Osteocyte (in vitro differentiated cells): ENCODE measurements around the gene MRPL12. TPM values are rescaled to one million over a fixed set of nuclear protein-coding genes. Genes with fewer than 3 reads are reported as not detected.

Source experiments
- DNase-seq: peaks from one replicate; pipeline ENCODE4 v3.0.0; 2021; ENCODE audit warnings: mixed read lengths; ENCODE audit not compliant: unreplicated experiment; ENCODE audit errors: extremely low spot score
- H3K27ac Mint-ChIP-seq: one replicate; pipeline ENCODE4 v1.8.0; 2021; ENCODE audit warnings: mild to moderate bottlenecking, mixed read lengths; ENCODE audit not compliant: unreplicated experiment
- H3K27me3 Mint-ChIP-seq: one replicate; pipeline ENCODE4 v1.8.0; 2021; ENCODE audit warnings: mixed read lengths; ENCODE audit not compliant: unreplicated experiment
- H3K36me3 Mint-ChIP-seq: one replicate; pipeline ENCODE4 v1.8.0; 2021; ENCODE audit warnings: mixed read lengths; ENCODE audit not compliant: unreplicated experiment
- H3K4me1 Mint-ChIP-seq: one replicate; pipeline ENCODE4 v1.8.0; 2021; ENCODE audit warnings: mixed read lengths; ENCODE audit not compliant: unreplicated experiment
- H3K4me3 Mint-ChIP-seq: one replicate; pipeline ENCODE4 v1.8.0; 2021; ENCODE audit warnings: mild to moderate bottlenecking, moderate library complexity, mixed read lengths; ENCODE audit not compliant: unreplicated experiment
- H3K9me3 Mint-ChIP-seq: one replicate; pipeline ENCODE4 v1.8.0; 2021; ENCODE audit warnings: mixed read lengths; ENCODE audit not compliant: unreplicated experiment
- CTCF ChIP-seq: fragments of 200-600 bp; sonication (generic); IDR thresholded peaks from 2 replicates; pipeline ENCODE4 v1.5.0; 2021; ENCODE audit warnings: antibody characterized with exemption, mild to moderate bottlenecking, moderate library complexity
- total RNA-seq: library from RNA; stranded (reverse); gene quantifications from 2 replicates; pipeline ENCODE4 v1.2.1, GENCODE V29; 2021

MRPL12 gene
- total RNA-seq, 1 donor from 2014 or later = 51.1 TPM

- TF ChIP-seq CTCF = no peak
- no peak for DNase-seq
- peaks cover 2% of the 10 kb centered on the region for H3K4me1 Mint-ChIP-seq
- peaks cover 32% of the 10 kb centered on the region for H3K36me3 Mint-ChIP-seq
- H3K9me3 Mint-ChIP-seq = no peaks in the 10 kb centered on the region
- no peak overlapping the region for H3K4me3 Mint-ChIP-seq
- no peak overlapping the region for H3K27ac Mint-ChIP-seq
- no peaks in the 10 kb centered on the region for H3K27me3 Mint-ChIP-seq
These were observed 12.0 kb upstream of the MRPL12 start for GRCh38 chr17:81691196-81691595.

GRCh38 chr17:81691608-81692007 is 11.6 kb upstream of the MRPL12 start:
- no peaks in the 10 kb centered on the region for H3K9me3 Mint-ChIP-seq
- H3K4me3 Mint-ChIP-seq = no peak overlapping the region
- no peaks in the 10 kb centered on the region for H3K4me1 Mint-ChIP-seq
- no peak for DNase-seq
- H3K36me3 Mint-ChIP-seq = peaks cover 31% of the 10 kb centered on the region
- no peak overlapping the region for H3K27ac Mint-ChIP-seq
- no peaks in the 10 kb centered on the region for H3K27me3 Mint-ChIP-seq
- TF ChIP-seq CTCF = no peak

- DNase-seq = no peak
- Mint-ChIP-seq H3K9me3 (no peaks in the 10 kb centered on the region), H3K27me3 (no peaks in the 10 kb centered on the region), H3K4me1 (no peaks in the 10 kb centered on the region), H3K4me3 (no peak overlapping the region), H3K36me3 (peaks cover 27% of the 10 kb centered on the region), H3K27ac (no peak overlapping the region)
- TF ChIP-seq CTCF = no peak
These were observed 9.5 kb upstream of the MRPL12 start for GRCh38 chr17:81693509-81694210.

- H3K9me3 Mint-ChIP-seq = no peaks in the 10 kb centered on the region
- peaks cover 16% of the 10 kb centered on the region for H3K36me3 Mint-ChIP-seq
- no peak for DNase-seq
- no peak for TF ChIP-seq CTCF
- H3K27ac Mint-ChIP-seq = no peak overlapping the region
- H3K4me3 Mint-ChIP-seq = no peak overlapping the region
- H3K4me1 Mint-ChIP-seq = no peaks in the 10 kb centered on the region
- no peaks in the 10 kb centered on the region for H3K27me3 Mint-ChIP-seq
These were observed 8.4 kb upstream of the MRPL12 start for GRCh38 chr17:81694810-81695209.

- Mint-ChIP-seq H3K9me3 (no peaks in the 10 kb centered on the region), H3K4me3 (no peak overlapping the region), H3K4me1 (no peaks in the 10 kb centered on the region), H3K27me3 (no peaks in the 10 kb centered on the region), H3K36me3 (peaks cover 12% of the 10 kb centered on the region), H3K27ac (no peak overlapping the region)
- DNase-seq = no peak
- TF ChIP-seq CTCF = no peak
These were observed 8.0 kb upstream of the MRPL12 start for GRCh38 chr17:81695211-81695610.
